GM21786 (cell line): ENCODE measurements around the gene PRUNE1.

Source experiments
- ATAC-seq: cut with Tn5 transposase; IDR thresholded peaks from one replicate; pipeline ENCODE4 v1.9.1; 2021; ENCODE audit not compliant: unreplicated experiment

Gene PRUNE1

GRCh38 chr1:150976879-150977694 is 31.2 kb upstream of the PRUNE1 start:
- no peak for ATAC-seq

DNA sequence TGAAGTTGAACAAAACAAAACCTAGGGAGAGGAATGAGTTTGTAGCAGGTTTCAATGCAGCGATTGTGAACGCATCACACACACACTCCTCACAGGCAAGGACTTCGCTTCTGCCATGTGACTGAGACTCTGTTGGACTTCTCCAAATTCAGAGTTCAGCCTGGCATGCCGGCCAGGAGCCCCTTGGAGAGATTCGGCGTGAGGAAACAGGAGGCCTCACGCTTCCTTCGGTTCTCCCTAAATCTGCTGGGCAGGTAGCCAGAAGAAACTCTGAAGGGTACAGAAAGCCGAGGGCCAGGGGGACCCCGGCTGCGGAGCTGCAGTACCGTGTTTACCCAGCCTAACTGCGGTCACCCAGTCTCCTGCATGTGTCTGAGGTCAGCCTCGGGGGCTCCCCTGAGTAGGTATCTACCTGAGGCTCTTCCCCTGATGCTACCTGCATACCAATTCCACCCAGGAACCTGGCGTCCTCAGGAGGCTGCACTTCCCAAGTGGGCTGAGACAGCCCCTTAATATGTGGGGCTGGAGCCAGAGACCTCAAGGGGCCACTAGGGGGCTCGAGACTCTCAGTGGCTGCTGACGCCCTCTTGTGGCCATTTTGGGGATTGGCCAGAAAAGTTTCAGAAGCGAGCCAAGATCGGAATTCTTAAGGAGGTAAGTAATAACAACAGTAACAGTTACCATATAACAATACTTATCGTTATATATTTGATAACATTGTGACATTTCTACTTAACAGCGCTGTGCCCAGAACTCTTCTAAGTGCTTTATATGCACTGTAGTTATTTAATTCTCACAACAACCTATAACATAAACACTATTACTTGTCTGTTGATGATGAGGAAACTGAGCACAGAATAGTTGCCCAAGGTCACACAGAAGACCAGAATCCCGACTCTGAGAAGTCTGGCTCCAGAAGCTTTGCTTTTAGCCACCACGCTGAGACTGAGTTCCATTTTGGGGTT is 28.9 kb upstream of the PRUNE1 start:
- ATAC-seq: no peak

GRCh38 chr1:150981177-150981804 is 27.0 kb upstream of the PRUNE1 start:
- no peak for ATAC-seq

DNA sequence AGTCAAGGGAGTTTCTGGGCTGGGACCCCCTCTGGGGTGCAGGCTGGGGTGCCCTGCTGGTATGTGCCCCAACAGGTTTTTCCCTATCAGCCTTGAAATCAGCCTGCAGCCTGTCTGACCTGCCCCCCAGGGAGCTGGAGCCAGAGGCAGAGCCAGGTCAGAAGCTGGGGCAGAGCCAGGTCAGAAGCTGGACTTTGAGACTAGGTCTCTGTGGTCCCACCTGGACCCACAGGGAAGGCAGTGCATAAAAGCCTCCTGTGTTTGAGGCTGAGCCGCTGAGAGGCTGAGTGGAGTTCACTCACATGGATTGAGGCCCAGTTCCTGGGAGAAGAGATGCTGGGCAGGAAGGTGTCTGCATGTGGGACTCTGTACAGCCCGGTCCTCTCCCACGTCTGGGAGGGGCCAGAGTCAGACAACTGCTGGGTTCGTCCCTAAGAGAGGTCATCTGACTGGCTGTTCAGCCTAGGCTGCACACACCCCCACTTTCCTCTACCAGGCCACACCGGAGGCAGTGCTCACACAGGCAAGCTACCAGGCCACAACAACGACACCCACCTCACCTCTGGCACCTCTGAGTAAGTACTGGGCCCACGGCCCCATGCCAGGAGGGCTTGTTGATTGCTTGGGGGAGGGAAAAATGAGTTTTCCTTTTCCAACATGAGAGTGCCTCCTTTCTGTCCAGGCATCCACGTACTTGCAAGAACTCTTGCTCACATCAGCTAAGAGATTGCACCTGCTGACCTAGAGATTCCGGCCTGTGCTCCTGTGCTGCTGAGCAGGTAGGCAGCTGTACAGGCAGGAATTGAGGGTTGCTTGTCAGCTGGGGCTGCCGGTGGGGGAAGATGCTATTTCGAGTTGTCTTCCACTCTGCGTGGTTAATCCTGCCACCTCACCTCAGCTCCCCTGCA is 26.2 kb upstream of the PRUNE1 start, which contains the start of gene ANXA9:
ANXA9 (plus strand) TSS at position 488 of the 908 bp plus-strand sequence. CDS start 814 bp downstream, outside the sequence.
- ATAC-seq: no peak

DNA sequence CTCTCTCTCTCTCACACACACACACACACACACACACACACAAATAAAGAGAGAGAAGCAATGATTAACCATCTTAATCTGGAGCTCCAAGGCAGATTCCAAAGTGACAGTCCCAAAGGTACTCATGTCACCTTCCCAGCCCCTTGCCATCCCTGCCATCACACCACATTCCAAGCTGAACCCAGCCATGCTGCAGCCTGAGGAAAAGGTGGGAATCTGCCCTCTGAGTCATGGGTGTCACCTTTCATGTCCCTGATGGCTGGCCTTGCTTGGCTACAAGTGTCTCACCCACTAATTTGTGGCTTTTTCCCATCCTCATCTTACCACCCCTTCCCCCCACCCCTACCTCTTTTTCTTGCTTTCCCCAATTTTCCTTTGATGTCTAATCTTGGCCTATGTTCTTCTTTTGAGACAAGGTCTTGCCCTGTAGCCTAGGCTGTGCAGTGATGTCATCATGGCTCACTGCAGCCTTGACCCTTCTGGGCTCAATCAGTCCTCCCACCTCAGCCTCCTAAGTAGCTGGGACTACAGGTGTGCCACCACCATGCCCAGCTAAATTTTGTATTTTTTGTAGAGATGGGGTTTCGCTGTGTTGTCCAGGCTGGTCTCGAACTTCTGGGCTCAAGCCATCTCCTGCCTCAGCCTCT is 22.9 kb upstream of the PRUNE1 start:
- no peak for ATAC-seq

DNA sequence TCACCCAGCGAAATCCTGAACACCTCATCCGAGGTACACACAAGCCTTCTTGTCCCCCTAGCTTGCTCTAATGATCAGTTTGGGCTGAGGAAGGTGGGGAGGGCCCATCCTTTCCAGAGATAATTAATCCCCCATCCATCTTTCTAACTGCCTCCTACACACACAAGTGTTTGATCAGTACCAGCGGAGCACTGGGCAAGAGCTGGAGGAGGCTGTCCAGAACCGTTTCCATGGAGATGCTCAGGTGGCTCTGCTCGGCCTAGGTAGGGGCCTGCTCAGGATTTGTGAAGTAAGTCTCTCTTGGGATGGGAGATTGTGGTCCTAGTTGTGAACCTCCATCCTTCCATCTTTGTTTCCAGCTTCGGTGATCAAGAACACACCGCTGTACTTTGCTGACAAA is 20.3 kb upstream of the PRUNE1 start:
- no peak for ATAC-seq

GRCh38 chr1:150992626-150993025 is 15.6 kb upstream of the PRUNE1 start:
- no peak for ATAC-seq

DNA sequence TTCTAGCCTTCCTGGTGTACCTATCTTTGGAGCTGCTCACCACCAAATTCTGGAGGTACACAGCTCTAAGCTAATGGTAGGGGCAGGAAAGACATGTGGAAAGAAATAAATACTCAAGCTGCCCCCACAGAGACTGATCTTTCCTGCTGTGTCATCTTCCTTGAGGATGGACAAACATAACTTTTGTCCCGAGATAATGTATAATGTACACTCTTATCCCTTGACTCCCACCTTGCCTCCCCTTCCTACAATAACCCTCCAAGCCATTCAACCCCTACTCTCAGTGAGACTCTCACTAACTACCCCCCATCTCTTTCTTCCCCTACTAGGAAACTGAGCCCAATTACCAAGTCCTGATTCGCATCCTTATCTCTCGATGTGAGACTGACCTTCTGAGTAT is 14.0 kb upstream of the PRUNE1 start:
- ATAC-seq: no peak

DNA sequence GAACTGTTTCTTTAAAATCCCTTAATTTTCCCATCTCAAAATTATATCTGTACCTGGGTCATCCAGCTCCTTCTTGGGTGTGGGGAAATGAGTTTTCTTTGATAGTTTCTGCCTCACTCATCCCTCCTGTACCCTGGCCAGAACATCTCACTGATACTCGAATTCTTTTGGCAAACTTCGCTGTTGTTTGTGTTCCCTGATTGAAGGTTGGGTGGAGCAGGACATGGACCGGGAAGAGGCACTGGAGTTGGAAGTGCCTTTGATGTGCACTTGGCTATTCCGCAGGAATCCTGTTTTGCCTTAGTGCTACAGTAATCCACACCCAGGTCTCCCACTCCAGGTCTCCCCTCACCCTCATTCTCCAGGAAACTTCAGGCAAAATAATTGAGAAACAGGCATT is 12.8 kb upstream of the PRUNE1 start:
- ATAC-seq: no peak

DNA sequence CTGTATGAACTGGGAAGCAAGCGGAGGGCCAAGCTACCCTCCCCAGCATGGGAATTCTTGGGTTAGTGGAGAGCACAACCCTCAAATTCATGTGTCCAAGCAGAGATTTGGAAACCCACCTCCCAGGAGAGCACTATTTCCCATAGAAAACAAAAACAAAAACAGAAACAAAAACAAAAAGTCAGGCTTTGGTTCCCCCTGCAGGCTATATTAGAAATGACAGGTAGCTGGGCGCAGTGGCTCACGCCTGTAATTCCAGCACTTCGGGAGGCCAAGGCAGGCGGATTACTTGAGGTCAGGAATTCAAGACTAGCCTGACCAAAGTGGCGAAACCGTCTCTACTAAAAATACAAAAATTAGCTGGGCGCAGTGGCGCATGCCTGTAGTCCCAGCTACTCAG is 12.4 kb upstream of the PRUNE1 start:
- no peak for ATAC-seq

- ATAC-seq: no peak
Measured at GRCh38 chr1:150997126-150997872, 10.9 kb upstream of the PRUNE1 start.

- no peak for ATAC-seq
Measured at GRCh38 chr1:150997949-150998348, 10.3 kb upstream of the PRUNE1 start.

GRCh38 chr1:150999051-150999674 is 9.1 kb upstream of the PRUNE1 start:
- ATAC-seq: no peak

GRCh38 chr1:150999926-151000325 is 8.3 kb upstream of the PRUNE1 start:
- no peak for ATAC-seq

DNA sequence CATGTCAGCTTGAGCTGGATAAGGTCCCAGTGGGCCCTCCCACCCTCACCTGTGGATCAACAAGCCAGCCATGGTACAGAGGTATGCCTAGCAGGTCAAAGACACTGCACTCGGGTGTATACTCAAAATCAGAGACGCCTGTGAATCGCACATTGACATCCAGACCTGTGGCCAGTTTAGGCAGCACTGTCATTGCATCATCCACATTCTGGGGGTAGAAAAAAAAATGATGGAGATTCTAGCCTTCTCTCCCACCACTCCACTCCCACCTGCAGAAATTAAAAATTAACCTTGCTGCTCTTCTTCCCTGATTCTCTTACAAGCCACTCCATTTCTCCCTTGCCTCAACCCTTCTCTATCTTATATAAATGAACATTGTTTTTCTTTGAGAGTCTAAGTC is 7.8 kb upstream of the PRUNE1 start:
- no peak for ATAC-seq

DNA sequence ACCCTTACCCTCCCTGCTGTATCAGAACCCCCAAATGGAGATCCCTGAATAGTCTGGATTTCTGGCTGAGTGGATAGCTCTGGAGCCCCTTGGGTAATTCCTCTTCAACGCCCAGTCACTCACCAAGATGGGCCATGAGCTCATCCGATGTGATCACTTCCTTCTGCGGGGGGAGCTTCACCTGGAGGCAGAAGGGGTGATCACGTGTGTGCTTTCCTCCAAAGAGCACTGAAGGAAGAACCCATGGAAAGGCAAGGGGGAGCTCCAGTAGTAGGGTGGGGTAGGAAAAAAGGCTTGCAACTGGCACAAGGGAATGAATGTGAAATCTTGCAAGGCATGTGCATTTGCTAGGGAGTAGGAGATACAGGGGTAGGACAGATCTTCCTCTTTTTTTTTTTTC is 6.6 kb upstream of the PRUNE1 start:
- no peak for ATAC-seq

GRCh38 chr1:151002051-151002450 is 6.2 kb upstream of the PRUNE1 start:
- ATAC-seq: no peak

DNA sequence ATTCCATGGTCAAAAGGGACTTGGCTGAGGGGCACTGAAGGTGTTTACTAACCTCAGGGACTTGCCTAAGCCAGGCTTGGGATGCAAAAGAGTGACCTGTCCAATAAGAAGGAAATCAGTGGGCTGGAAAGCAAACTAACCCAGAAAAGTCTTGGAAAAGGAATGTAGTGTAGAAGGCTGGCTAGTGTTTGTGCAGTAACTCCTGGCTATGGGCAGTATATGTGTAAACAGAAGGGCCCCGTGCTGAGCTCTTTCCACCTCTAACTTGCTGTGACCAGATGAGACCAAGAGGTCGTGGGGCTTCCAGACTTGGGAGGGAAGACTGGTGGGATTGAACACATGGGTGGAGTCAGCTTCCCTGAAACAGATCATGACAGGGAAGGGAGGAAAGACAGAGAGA is 5.6 kb upstream of the PRUNE1 start:
- ATAC-seq: no peak

GRCh38 chr1:151003180-151003579 is 5.1 kb upstream of the PRUNE1 start:
- no peak for ATAC-seq
